Fibroblast of skin of scalp (primary cell): ENCODE results near the gene DPH6.

ENCODE experiments used
- DNase-seq: peaks from one replicate; pipeline ENCODE4 v3.0.0-alpha.2; 2013

The DPH6 gene

GRCh38 chr15:35540021-35540420 lies 5.9 kb downstream of the DPH6 start:
- DNase-seq, result no peak

- DNase-seq, result no peak
These were observed 10.5 kb downstream of the DPH6 start for GRCh38 chr15:35535365-35535916.

- peak; percentile 68 for DNase-seq
These were observed 12.5 kb downstream of the DPH6 start for GRCh38 chr15:35533130-35534110.

- no peak for DNase-seq
These were observed 15.3 kb downstream of the DPH6 start for GRCh38 chr15:35530698-35531097.

- no peak for DNase-seq
These were observed 16.2 kb downstream of the DPH6 start for GRCh38 chr15:35529784-35530183.

- no peak for DNase-seq
These were observed 23.9 kb downstream of the DPH6 start for GRCh38 chr15:35522061-35522460.

- DNase-seq, result peak; percentile 68
These were observed 26.3 kb downstream of the DPH6 start for GRCh38 chr15:35519541-35520149.

GRCh38 chr15:35519052-35519451 lies 26.9 kb downstream of the DPH6 start:
- DNase-seq, result no peak

GRCh38 chr15:35514759-35515158 lies 31.2 kb downstream of the DPH6 start:
- DNase-seq, result peak; percentile 85

- DNase-seq, result no peak
These were observed 37.9 kb downstream of the DPH6 start for GRCh38 chr15:35507932-35508638.

- DNase-seq, result no peak
These were observed 39.6 kb downstream of the DPH6 start for GRCh38 chr15:35506272-35506870.

GRCh38 chr15:35505809-35506208 lies 40.2 kb downstream of the DPH6 start:
- no peak for DNase-seq

GRCh38 chr15:35505141-35505540 lies 40.8 kb downstream of the DPH6 start:
- DNase-seq, result peak; percentile 17

GRCh38 chr15:35499723-35500122 lies 46.2 kb downstream of the DPH6 start:
- DNase-seq, result no peak

- DNase-seq, result no peak
These were observed 49.4 kb downstream of the DPH6 start for GRCh38 chr15:35496585-35496984.

GRCh38 chr15:35495080-35495479 lies 50.9 kb downstream of the DPH6 start:
- DNase-seq, result no peak

GRCh38 chr15:35491999-35492398 lies 54.0 kb downstream of the DPH6 start:
- no peak for DNase-seq

- DNase-seq, result no peak
These were observed 54.8 kb downstream of the DPH6 start for GRCh38 chr15:35491173-35491572.

- DNase-seq, result no peak
These were observed 55.5 kb downstream of the DPH6 start for GRCh38 chr15:35490511-35490910.

- DNase-seq, result no peak
These were observed 58.5 kb downstream of the DPH6 start for GRCh38 chr15:35487417-35487816.

- no peak for DNase-seq
These were observed 59.7 kb downstream of the DPH6 start for GRCh38 chr15:35486296-35486695.

- DNase-seq, result no peak
These were observed 60.6 kb downstream of the DPH6 start for GRCh38 chr15:35485411-35485810.
